ENCODE measurements around the gene KLHL29.

Gene KLHL29

GRCh38 chr2:23616630-23617029 is 231.7 kb downstream of the KLHL29 start:
- H3K9me3 ChIP-seq, result no peaks in the 10 kb centered on the region

GRCh38 chr2:23617167-23617810 is 232.3 kb downstream of the KLHL29 start:
- TF ChIP-seq CTCF (IDR thresholded peaks at IDR 0.05; ENCODE audit: low read depth, low read length), result peak; percentile 48
- Histone ChIP-seq H3K27me3 (no peaks in the 10 kb centered on the region), H3K4me1 (peaks cover 42% of the 10 kb centered on the region), H3K9me3 (no peaks in the 10 kb centered on the region), H3K4me3 (ENCODE audit: low read depth, low read length) (no peak overlapping the region), H3K36me3 (no peaks in the 10 kb centered on the region)
- peak; percentile 52 for DNase-seq

More at GRCh38 chr2:23616630-23617029, 231.7 kb downstream of the KLHL29 start:
- no peaks in the 10 kb centered on the region for H3K27me3 ChIP-seq
- peaks cover 39% of the 10 kb centered on the region for H3K4me1 ChIP-seq
- H3K36me3 ChIP-seq, result no peaks in the 10 kb centered on the region
- TF ChIP-seq CTCF (IDR thresholded peaks at IDR 0.05; ENCODE audit: low read depth, low read length), result no peak
- no peak overlapping the region for H3K4me3 ChIP-seq (ENCODE audit: low read depth, low read length)
- DNase-seq, result peak; percentile 4

GRCh38 chr2:23617811-23618215 is 232.8 kb downstream of the KLHL29 start:
- no peaks in the 10 kb centered on the region for H3K9me3 ChIP-seq
- TF ChIP-seq CTCF (IDR thresholded peaks at IDR 0.05; ENCODE audit: low read depth, low read length), result no peak
- no peak for DNase-seq

GRCh38 chr2:23618265-23618664 is 233.3 kb downstream of the KLHL29 start:
- Histone ChIP-seq H3K9me3 (no peaks in the 10 kb centered on the region), H3K36me3 (no peaks in the 10 kb centered on the region), H3K4me1 (peaks cover 42% of the 10 kb centered on the region), H3K27me3 (no peaks in the 10 kb centered on the region), H3K4me3 (ENCODE audit: low read depth, low read length) (no peak overlapping the region)
- DNase-seq, result no peak
- TF ChIP-seq CTCF (IDR thresholded peaks at IDR 0.05; ENCODE audit: low read depth, low read length), result no peak

More at GRCh38 chr2:23617811-23618215, 232.8 kb downstream of the KLHL29 start:
- Histone ChIP-seq H3K36me3 (no peaks in the 10 kb centered on the region), H3K4me1 (peaks cover 42% of the 10 kb centered on the region), H3K4me3 (ENCODE audit: low read depth, low read length) (no peak overlapping the region), H3K27me3 (no peaks in the 10 kb centered on the region)

GRCh38 chr2:23618794-23619530 is 234.0 kb downstream of the KLHL29 start:
- Histone ChIP-seq H3K4me3 (ENCODE audit: low read depth, low read length) (no peak overlapping the region), H3K27me3 (no peaks in the 10 kb centered on the region), H3K9me3 (no peaks in the 10 kb centered on the region), H3K36me3 (no peaks in the 10 kb centered on the region), H3K4me1 (peaks cover 42% of the 10 kb centered on the region)
- TF ChIP-seq CTCF (IDR thresholded peaks at IDR 0.05; ENCODE audit: low read depth, low read length), result peak; percentile 28
- DNase-seq, result peak; percentile 81

- H3K27me3 ChIP-seq, result no peaks in the 10 kb centered on the region
- TF ChIP-seq CTCF (IDR thresholded peaks at IDR 0.05; ENCODE audit: low read depth, low read length), result no peak
- no peak overlapping the region for H3K4me3 ChIP-seq (ENCODE audit: low read depth, low read length)
- DNase-seq, result peak; percentile 1
- peaks cover 42% of the 10 kb centered on the region for H3K4me1 ChIP-seq
- H3K36me3 ChIP-seq, result no peaks in the 10 kb centered on the region
- H3K9me3 ChIP-seq, result peaks cover 3% of the 10 kb centered on the region; the same call in 1 of the 2 replicates
Observed at GRCh38 chr2:23619941-23620340, 235.0 kb downstream of the KLHL29 start.
